Right lobe of liver (tissue), 6 donors: ENCODE results near the gene SLC25A42. TPM values are rescaled to one million over a fixed set of nuclear protein-coding genes. Genes with fewer than 3 reads are reported as not detected.
"Not testable (repeated sequence)": the region's sequence is repeated elsewhere in the genome, so short reads cannot be mapped to it uniquely, and the experiment has no call there.

ENCODE experiments used
- ATAC-seq, 4 donors: fragments of 200-7000 bp; cut with Tn5 transposase; one replicate each; pipeline ENCODE4 v1.9.1; 2020; ENCODE audit warnings: mild to moderate bottlenecking in 4 of 4, moderate library complexity in 4 of 4
- DNase-seq, 3 donors: peaks; one replicate each; pipeline ENCODE4 v3.0.0-alpha.2; 2020
- H3K27ac ChIP-seq, 3 donors: fragments of 200-600 bp; one replicate each; pipeline ENCODE4 v1.8.0; 2022
- H3K27me3 ChIP-seq, 2 donors: fragments of 200-600 bp; one replicate each; pipeline ENCODE4 v1.8.0; 2022
- H3K36me3 ChIP-seq, 4 donors: fragments of 200-600 bp; sonication (generic) in 1 of 4; one replicate each; pipeline versions ENCODE4 v1.5.1 to v1.8.0; 2017 to 2022; ENCODE audit warnings: control low read depth in 1 of 4
- H3K4me1 ChIP-seq, 4 donors: fragments of 200-600 bp; sonication (generic) in 1 of 4; one replicate each; pipeline versions ENCODE4 v1.5.1 to v1.8.0; 2017 to 2022; ENCODE audit warnings: control low read depth in 1 of 4
- H3K4me3 ChIP-seq, 3 donors: fragments of 200-600 bp; one replicate each; pipeline ENCODE4 v1.8.0; 2022
- H3K9me3 ChIP-seq, 4 donors: fragments of 200-600 bp; sonication (generic) in 1 of 4; one replicate each; pipeline versions ENCODE4 v1.5.1 to v1.8.0; 2017 to 2022; ENCODE audit warnings: control low read depth in 1 of 4
- CTCF ChIP-seq, 4 donors: fragments of 200-600 bp in 3 of 4; fragments of 450-650 bp in 1 of 4; IDR thresholded peaks; one replicate each; pipeline versions ENCODE4 v1.5.1 to v1.8.0; 2016 to 2022; ENCODE audit warnings: antibody characterized with exemption in 4 of 4, mild to moderate bottlenecking in 2 of 4
- POLR2A ChIP-seq: fragments of 450-650 bp; IDR thresholded peaks from one replicate; pipeline ENCODE4 v1.6.1; 2017; ENCODE audit warnings: antibody characterized with exemption, mild to moderate bottlenecking
- WGBS: methylation state at CpG from one replicate; pipeline ENCODE4 v1.1.6; 2018; ENCODE audit warnings: low coverage, low lambda C conversion rate; ENCODE audit not compliant: insufficient coverage; ENCODE audit errors: missing lambda C conversion rate; 5-methylcytosine and 5-hydroxymethylcytosine counted together
- intact Hi-C, 2 donors: fragments of 100-400 bp; cut with DNase I; formaldehyde crosslinking; loops; one replicate each; pipeline versions ENCODE4 v1.11.2 to v1.14.1; 2022
- total RNA-seq, 6 experiments: library from RNA; depleted of rRNA in 2 of 6; stranded (reverse); fragments of >200 nt in 2 of 6; fragmentation: NEBNext Ultra II Directional in 3 of 6; extraction: Animal tissue kit (Norgen Biotek cat#: 25700) in 3 of 6; gene quantifications; one replicate each; pipeline versions ENCODE4 v1.1.0 to v1.2.4, GENCODE V29; 2016 to 2023
- donor health status: DM: no; HTN: yes; CAD: no.
- donor health status: DM: no; HTN: no; CAD: no.
- donor health status: DM: no; HTN: no; CAD: no.
- donor health status: DM: no; HTN: yes; CAD: no.
- donor health status: DM: no; HTN: yes; CAD: no.

SLC25A42 gene
- total RNA-seq, 6 experiments from 2014 or later = 20.7 to 80.7 (median 69.7) TPM

GRCh38 chr19:19126102-19126501 is 62.3 kb downstream of the SLC25A42 start:
- intact Hi-C loops = no loop called here
- TF ChIP-seq CTCF (IDR thresholded peaks at IDR 0.05) (no peak), POLR2A (no peak)
- no peaks in the 10 kb centered on the region for H3K36me3 ChIP-seq
- ATAC-seq (no peak), DNase-seq (no peak)
- no peaks in the 10 kb centered on the region for H3K9me3 ChIP-seq
- H3K4me1 ChIP-seq = no peaks in the 10 kb centered on the region
- H3K27me3 ChIP-seq = no peaks in the 10 kb centered on the region
- 97% methylated on average over 5 of the region's 6 CpGs for WGBS
- no peak overlapping the region for H3K27ac ChIP-seq
- H3K4me3 ChIP-seq = no peak overlapping the region

GRCh38 chr19:19131989-19132388 is 68.2 kb downstream of the SLC25A42 start:
- WGBS = 100% methylated on average over 1 of the region's 3 CpGs
- H3K36me3 ChIP-seq = no peaks in the 10 kb centered on the region

GRCh38 chr19:19132912-19133311 is 69.1 kb downstream of the SLC25A42 start:
- no peak for TF ChIP-seq CTCF (IDR thresholded peaks at IDR 0.05)
- Histone ChIP-seq H3K27me3 (no peaks in the 10 kb centered on the region), H3K4me1 (peaks cover 0 to 10% (median 3%) of the 10 kb centered on the region in 4 donors), H3K4me3 (no peak overlapping the region), H3K36me3 (no peaks in the 10 kb centered on the region), H3K9me3 (no peaks in the 10 kb centered on the region), H3K27ac (no peak overlapping the region)
- intact Hi-C loops = no loop called here
- DNase-seq (no peak), ATAC-seq (no peak)
- WGBS = 67% methylated on average over 2 of the region's 12 CpGs

More at GRCh38 chr19:19131989-19132388, 68.2 kb downstream of the SLC25A42 start:
- intact Hi-C loops = no loop called here
- no peak for DNase-seq
- H3K27me3 ChIP-seq = no peaks in the 10 kb centered on the region
- H3K9me3 ChIP-seq = no peaks in the 10 kb centered on the region
- no peak for ATAC-seq
- H3K4me1 ChIP-seq = peaks cover 0 to 4% (median 0%) of the 10 kb centered on the region in 4 donors
- no peak for TF ChIP-seq CTCF (IDR thresholded peaks at IDR 0.05)
- TF ChIP-seq POLR2A = no peak
- H3K4me3 ChIP-seq = no peak overlapping the region
- no peak overlapping the region for H3K27ac ChIP-seq

- WGBS = 79% methylated on average over 5 of the region's 6 CpGs
- DNase-seq (no peak), ATAC-seq (no peak)
- H3K27ac ChIP-seq = no peak overlapping the region
- intact Hi-C loops = no loop called here
- H3K9me3 ChIP-seq = no peaks in the 10 kb centered on the region
- peaks cover 0 to 14% (median 3%) of the 10 kb centered on the region in 4 donors for H3K4me1 ChIP-seq
- no peaks in the 10 kb centered on the region for H3K36me3 ChIP-seq
- TF ChIP-seq CTCF (IDR thresholded peaks at IDR 0.05) = no peak
- H3K27me3 ChIP-seq = no peaks in the 10 kb centered on the region
- no peak overlapping the region for H3K4me3 ChIP-seq
These were observed 70.2 kb downstream of the SLC25A42 start for GRCh38 chr19:19133985-19134384.

GRCh38 chr19:19134687-19135158 is 70.9 kb downstream of the SLC25A42 start:
- ATAC-seq = peak in 2 of 4 donors; percentile 7 to 46
- intact Hi-C loops = no loop called here
- TF ChIP-seq POLR2A = no peak
- no peak for TF ChIP-seq CTCF (IDR thresholded peaks at IDR 0.05)

GRCh38 chr19:19135713-19136112 is 71.9 kb downstream of the SLC25A42 start:
- H3K27me3 ChIP-seq, H3K27ac ChIP-seq, DNase-seq, ATAC-seq, intact Hi-C loops, H3K4me3 ChIP-seq, H3K9me3 ChIP-seq, H3K36me3 ChIP-seq: not testable (repeated sequence)
- WGBS = 84% methylated on average over 6 of the region's 6 CpGs
- peaks cover 0 to 14% (median 3%) of the 10 kb centered on the region in 4 donors for H3K4me1 ChIP-seq

More at GRCh38 chr19:19134687-19135158, 70.9 kb downstream of the SLC25A42 start:
- no peaks in the 10 kb centered on the region for H3K36me3 ChIP-seq
- WGBS = 0% methylated on average over 2 of the region's 21 CpGs
- no peaks in the 10 kb centered on the region for H3K27me3 ChIP-seq
- no peaks in the 10 kb centered on the region for H3K9me3 ChIP-seq
- no peak overlapping the region for H3K27ac ChIP-seq
- peaks cover 0 to 14% (median 3%) of the 10 kb centered on the region in 4 donors for H3K4me1 ChIP-seq
- peak in 1 of 3 donors; percentile 59 for DNase-seq
- no peak overlapping the region for H3K4me3 ChIP-seq
